Pulmonary artery endothelial cell (primary cell): ENCODE measurements around the gene CLN5. TPM values are rescaled to one million over a fixed set of nuclear protein-coding genes. Genes with fewer than 3 reads are reported as not detected.
A peak's percentile ranks its signal among the peaks of the same experiment; 100 is the strongest.
"Not testable (repeated sequence)": the region's sequence is repeated elsewhere in the genome, so short reads cannot be mapped to it uniquely, and the experiment has no call there.

Source experiments
- DNase-seq: peaks from one replicate; pipeline ENCODE4 v3.0.0-alpha.2; 2011; ENCODE audit warnings: low read depth, low spot score
- total RNA-seq: library from RNA; depleted of rRNA; stranded (reverse); fragments of >200 nt; gene quantifications from 2 replicates; pipeline ENCODE4 v1.2.3, GENCODE V29; 2014

CLN5 gene
- 24.5 and 27.1 TPM in 2 replicates for total RNA-seq

DNA sequence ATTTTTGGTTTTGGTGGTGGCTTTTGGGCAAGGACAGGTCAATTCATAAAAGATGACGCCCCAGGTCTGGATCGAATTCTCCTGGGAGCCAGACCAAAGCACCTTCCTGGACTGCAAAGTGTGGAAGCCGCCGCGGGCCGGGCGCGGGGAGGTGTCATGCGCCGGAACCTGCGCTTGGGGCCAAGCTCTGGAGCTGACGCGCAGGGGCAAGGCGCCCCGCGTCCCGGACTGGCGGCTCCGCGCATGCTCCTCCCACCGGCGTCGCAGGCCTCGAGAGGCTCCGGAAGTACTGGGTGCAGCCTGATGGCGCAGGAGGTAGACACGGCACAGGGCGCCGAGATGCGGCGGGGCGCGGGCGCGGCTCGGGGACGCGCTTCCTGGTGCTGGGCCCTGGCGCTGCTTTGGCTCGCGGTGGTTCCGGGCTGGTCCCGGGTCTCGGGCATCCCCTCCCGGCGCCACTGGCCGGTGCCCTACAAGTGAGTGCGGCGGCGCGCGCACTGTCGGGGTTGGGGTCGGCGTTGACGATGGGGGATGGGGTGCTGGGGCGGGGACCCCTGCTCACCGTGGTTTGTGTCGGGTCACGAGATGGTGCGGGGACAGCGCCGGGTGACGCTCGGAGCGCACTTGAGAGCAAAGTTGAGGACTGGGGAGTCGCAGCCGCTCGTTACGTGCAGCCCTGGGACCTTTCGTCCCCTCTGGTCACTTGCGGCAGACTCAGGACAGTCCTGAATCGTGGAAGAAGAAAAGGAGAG is at the start of gene CLN5:
Gene CLN5 (plus strand): TSS at position 286 of the 752 bp plus-strand sequence. CDS start 18 bp downstream, at position 304.
- peak; percentile 63 for DNase-seq

DNA sequence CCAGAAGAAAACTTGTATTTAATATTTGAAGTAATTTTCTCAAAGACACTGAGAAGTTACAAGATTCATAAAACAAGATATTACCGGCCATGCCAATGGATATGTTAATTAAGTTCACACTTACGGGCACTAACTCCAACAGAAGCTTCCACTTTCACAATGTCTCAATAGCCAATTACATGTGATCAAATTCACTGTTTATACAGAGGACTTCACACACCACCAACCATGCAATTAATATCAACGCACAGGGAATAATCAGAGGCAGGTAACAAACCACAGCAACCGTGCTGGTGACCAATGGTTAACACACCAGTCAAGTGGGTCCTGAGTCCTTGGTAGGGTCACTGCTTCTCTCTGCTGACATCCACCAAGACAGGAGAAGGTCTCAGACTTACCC is 49.5 kb upstream of the CLN5 start:
- no peak for DNase-seq

DNA sequence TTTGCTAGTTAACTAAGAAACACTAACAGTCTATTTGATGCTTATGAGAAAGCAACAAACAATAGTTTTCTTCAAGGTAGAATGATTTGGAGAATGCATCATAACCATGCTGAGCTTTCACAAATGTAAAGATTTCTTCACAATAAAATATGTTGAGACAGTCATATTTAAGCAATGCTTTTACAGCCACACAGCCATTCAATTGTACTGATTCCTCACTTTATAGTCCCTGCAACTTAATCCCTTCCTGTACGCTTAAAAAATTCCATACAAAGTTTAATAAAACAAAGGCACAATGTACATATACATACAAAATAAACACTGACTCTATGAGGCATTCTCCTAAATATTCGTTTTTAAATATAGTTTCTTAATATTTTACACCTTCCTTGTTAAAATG is 48.2 kb upstream of the CLN5 start:
- no peak for DNase-seq

DNA sequence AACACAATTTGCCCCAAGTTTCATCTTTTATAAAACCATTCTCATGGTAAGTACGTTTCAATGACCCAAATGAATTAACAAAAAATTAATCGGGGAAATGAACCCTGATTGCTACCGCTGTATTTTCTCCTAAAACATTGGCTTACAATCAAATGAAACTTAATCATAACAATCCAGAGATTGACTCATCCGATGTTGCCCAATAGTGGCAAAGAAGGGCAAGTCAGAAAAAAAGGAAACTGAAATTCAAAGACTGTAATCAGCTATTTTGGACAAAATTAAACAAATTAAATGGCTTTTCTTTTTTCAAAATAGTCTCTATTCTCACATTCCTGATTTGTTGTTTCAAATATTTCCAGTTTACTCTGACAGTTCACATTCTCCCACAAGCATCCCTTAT is 47.4 kb upstream of the CLN5 start:
- DNase-seq: no peak

DNA sequence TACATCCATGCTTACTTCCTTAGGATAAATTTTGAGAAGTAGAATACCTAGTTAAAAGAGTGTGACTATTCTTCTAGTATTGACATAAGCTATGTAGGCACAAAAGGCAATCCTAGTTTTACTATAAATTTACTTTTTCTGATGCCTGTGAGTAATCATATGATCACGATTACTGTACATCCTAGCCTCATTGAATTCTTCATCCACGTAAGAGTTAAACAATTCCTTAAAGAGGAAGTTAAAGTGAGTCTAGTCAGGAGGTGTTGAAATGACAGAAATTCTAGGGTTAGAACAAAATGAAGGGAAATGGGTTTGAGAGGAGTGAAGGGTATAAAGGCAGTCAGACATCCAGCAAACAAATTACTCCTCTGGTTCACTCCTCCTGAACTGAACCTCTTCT is 43.7 kb upstream of the CLN5 start, which contains the start of gene ACOD1:
Gene ACOD1 (plus strand): TSS at position 363 of the 400 bp plus-strand sequence. CDS start 48 bp downstream, outside the sequence.
- no peak for DNase-seq

DNA sequence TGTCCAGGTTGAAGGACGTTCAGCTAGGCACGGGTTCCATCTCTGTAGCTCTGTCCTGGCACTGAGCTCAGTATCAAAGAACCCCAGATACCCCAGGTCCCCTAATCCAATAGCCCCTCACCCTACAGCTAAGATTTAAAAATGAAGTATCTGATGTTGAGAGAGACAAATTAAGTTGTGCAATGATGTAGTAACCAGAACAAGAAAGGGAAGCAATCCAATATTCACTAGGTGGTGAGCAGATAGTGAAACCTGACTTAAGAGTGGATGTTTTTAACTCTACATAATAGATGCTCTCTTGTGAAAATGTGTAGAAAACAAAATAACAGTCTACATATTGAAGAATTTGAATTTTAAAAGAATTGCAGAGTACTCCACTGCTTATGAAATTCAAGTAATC is 41.8 kb upstream of the CLN5 start:
- no peak for DNase-seq

DNA sequence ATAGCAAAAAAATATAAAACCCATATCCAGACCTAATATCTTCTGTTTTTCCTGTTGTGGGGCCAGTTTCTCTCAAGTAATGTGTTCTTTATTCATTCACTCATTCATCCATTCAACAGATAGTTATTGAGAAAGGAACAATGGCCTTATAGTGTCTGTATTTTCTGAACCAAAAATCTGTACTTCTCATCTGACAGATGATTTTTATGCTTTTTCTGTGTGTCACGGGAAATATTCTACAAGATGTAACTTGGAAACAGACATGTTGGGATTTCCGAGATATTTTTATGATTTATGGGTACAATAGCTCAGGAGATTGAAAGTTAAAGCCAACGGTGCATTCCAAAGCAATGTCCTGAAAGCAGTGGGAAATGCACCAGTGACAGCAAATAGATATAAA is 37.9 kb upstream of the CLN5 start:
- no peak for DNase-seq

DNA sequence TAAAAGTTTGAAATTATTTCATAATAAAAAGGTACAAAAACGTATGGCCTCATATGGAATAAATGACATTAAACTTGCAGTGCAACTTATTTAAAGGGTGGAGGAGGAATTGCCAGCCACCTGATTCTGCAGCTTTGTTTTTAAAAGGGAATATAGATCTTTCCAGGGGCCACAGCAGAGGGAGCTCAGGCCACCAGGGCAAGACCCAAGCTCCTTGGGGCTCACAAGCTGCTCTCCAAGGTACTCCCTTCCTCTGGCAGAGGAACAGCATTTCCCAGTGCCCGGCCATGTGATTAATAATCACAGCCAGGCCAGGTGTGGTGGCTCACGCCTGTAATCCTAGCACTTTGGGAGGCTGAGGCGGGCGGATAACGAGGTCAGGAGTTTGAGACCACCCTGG is 37.3 kb upstream of the CLN5 start:
- DNase-seq: no peak

DNA sequence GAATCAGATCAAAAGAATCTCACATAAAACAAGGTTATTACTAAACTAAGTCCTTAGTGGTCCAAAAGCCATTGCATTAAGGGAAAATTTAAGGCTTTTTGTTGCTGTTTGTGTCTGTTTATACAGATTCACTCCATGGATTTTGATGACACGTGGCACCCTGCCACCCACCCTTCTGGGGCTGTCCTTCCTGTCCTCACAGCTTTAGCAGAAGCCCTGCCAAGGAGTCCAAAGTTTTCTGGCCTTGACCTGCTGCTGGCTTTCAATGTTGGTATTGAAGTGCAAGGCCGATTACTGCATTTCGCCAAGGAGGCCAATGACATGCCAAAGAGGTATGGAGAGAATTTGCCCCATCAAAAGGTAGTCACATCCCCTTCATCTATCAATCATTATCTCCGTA is 36.7 kb upstream of the CLN5 start:
- DNase-seq: no peak

DNA sequence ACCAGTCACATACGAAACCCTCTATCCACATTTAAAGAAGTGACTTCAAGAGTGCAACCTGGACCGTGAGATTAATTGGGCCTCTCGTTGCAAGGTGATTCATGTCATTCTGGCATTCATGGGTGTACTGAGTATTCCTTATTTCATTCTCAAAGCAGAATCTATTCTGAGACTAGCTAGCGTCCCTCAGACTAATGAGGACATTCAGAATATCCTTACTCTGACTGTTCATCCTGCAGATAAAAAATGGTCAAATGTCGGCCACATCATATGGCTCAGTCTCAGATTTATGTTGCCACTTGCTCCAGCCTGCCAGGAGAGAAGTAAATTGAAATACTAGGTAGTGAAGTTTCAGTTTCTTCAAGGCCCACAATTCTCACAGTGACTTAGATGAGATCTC is 36.2 kb upstream of the CLN5 start:
- DNase-seq: no peak

DNA sequence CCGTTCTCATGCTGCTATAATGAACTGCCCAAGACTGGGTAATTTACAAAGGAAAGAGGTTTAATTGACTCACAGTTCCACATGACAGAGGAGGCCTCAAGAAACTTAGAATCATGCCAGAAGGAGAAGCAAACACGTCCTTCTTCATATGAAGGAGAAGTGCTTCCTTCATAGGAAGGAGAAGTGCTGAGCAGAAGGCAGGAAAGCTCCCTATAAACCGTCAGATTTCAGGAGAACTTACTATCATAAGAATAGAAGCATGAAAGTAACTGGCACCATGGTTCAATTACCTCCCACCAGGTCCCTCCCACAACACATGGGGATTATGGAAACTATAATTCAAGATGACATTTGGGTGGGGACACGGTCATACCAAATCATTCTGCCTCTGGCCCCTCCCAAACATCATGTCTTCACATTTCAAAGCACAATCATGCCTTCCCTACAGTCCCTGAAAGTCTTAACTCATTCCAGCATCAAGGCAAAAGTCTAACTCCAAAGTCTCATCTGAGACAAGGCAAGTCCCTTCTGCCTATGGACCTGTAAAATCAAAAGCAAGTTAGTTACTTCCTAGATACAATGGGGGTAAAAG is 32.9 kb upstream of the CLN5 start:
- DNase-seq: no peak

DNA sequence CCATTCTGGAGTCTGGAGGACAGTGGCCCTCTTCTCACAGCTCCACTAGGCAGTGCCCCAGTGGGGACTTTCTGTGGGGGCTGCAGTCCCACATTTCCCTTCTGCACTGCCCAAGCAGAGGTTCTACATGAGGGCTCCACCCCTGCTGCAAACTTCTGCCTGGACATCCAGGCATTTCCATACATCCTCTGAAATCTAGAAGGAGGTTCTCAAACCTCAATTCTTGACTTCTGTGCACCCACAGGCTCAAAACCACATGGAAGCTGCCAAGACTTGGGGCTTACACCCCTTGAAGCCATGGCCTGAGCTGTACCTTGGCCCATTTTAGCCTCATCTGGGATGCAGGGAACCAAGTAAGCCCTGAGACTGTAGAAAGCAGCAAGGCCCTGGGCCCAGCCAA is 32.1 kb upstream of the CLN5 start:
- not testable (repeated sequence) for DNase-seq

DNA sequence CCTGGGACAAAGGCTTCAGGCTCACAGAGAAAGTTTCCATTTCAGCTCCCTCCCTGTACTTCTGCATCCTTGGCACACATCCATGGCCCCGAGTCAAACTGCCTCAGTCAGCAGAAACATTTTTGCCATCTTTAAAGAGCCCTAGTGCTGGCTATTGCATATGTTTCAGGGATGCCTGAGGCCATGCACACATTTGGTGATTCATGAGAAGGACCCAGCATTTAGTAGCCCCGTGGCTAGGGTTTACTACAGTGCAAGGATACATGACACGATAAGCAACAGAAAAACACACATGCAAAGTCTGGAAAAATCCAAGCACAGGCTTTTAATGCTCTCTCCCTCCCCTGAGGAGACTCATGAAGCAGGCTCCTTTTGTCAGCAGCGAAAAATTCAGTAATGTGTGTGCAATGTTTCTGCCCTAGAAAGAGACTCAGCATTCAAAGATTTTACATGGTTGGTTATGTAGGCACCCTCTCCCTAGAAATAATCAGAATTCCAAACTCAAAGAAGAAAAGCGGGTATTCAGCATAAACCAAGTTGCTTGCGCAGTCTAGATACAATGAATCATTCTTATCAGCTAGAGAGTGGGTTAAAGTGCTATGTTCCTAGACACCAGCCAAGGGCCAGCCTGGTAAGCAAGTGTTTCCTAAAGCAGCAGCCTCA is 26.0 kb upstream of the CLN5 start:
- no peak for DNase-seq

DNA sequence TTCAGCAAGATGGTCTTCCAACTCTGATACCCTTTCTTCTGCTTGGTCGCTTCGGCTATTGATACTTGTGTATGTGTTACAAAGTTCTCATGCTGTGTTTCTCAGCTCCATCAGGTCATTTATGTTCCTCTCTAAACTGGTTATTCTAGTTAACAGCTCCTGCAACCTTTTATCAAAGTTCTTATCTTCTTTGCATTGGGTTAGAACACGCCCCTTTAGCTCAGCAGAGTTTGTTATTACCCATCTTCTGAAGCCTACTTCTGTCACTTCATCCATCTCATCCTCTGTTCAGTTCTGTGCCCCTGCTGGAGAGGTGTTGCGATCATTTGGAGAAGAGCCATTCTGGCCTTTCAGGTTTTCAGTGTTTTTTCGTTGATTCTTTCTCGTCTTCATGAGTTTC is 24.9 kb upstream of the CLN5 start:
- DNase-seq: no peak

DNA sequence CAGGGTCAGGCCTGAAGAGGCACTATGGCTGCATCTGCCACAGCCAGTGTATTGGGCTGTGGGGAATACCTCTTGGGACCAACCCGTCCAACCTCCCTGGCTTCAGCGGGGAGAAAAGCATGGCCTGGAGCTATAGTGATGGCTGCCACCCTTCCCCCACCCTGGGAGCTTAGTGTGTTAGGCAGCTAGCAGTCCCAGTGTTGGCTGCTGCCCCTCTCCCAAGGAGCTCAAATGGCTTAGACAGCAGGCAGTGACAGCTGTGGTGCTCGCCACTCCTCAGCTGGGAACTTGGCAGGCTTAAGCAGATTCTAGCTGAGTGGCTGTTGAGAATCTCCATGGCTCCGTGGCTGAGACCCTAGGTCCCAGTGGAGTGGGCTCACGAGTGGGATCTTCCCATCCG is 23.8 kb upstream of the CLN5 start:
- DNase-seq: no peak

DNA sequence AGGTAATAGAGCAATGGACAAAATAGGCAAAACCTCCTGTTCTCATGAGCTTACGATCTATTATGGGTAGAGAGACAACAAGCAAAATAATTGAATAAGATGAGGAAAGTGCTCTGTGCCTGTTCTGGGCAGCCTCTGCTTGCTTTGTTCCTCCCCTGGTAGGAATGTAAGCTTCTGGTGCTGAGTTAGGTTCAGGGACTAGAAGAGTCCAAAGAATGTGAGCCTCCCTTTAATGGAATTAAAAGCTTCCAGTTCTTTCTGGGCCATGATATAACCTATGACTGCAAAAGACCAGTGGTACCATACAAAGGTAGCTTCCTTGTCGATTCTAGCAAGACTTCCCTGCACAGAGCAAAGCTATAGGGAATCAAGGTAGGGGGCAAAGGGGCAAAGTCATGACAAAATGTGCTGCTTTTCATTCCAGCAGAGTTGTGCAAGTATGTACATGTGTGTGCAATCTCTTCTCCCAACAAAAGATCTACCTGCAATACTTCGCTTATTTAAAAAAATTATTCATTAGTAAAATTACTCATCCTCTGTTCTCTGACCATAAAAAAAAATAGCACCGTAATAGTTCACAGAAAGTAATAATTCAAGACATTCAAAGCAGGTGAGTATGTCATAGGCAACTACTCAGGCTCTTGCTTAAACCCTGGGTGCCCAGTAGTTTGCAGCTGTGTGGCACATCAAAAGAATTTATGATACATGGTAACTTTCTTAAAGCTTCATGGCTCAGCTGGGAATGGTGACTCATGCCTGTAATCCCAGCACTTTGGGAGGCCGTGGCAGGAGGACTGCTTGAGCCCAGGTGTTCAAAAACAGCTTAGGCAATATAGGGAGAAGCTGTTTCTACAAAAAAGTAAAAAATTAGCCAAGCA is 22.2 kb upstream of the CLN5 start:
- no peak for DNase-seq

DNA sequence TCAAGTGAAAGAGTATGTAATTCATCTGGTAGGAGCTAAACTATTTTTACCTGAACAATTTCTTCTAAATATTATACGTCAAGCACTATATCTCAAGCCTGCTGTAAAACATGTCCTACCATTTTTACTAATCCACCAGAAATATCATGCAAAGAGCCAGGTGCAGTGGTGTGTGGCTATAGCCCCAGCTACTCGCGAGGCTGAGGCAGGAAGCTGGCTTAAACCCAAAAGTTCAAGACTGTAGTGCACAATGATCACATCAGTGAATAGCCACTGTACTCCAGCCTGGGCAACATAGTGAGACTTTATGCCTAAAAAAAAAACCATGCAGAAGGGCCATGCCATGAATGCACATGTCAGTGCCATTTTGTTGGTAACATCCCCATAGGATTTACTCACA is 20.7 kb upstream of the CLN5 start:
- no peak for DNase-seq

DNA sequence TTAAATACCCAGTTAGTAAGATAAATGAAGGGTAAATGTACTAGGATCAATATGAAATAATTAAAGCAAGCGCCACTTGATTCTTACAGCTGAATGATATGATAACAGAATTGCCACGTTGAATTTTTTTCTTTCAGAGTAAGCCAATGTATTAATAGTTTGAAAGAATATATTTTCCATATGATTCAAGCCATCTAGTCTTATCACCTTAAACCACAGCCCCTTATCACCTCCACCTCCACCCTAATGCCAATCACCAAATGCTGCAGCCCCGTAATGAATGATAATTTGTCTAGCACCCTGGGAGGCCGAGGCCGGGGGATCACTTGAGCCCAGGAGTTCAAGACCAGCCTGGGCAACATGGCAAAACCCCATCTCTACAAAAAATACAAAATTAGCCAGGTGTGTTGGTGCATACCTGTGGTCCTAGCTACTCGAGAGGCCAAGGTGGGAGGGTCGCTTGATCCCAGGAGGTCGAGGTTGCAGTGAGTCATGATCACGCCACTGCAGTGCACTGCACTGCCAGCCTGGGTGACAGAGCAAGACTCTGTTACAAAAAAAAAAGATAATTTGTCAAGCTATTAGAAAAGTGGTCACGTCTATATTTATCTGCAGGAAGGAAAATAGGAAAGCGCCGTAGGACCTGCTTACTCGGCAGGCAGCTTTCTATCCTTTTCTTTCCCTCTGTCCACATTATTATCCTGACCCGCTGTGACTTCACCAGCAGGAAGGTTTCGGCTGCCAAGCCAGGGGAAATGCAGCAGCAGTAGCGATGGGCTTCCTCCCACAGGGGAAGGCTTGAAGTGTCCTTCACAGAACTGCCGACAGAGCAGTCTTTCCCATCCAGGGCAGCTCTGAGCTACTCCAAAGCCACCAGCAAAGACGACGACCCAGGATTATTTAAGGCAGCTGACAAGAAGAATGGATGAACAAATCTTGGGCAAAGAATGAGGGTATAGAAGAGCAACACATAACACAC is 19.7 kb upstream of the CLN5 start:
- DNase-seq: no peak

DNA sequence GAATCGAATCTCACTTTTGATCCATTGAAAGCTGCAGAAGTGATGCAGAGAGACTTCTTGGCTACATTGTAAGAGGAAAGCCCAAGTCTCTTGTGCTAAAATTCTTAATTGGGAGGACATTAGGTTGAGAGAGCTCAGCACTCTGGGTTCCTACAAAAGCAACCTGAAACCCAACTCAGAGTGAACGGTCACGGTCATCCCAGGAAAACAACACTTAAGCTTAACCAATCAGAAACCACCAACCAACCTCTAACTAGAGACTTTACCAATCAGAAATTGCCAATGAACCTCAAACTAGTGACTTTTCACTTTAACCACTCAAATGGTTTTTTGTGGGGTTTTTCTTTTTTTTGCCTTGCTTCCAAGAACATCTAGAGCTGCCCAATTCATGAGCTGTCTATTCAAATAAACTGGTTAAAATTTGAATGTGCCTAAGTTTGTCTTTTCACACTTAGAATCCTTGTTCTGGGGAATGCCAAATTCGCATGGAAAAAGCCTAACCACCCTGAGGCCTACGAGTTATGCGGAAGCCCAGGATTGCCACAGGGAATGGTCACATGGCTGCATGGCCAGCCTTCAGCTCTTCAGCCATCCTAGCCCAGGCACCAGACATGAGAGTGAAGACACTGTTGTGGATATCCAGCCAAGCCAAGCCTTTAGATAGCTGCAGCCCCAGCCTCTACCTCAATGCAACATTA is 17.8 kb upstream of the CLN5 start:
- DNase-seq: no peak

DNA sequence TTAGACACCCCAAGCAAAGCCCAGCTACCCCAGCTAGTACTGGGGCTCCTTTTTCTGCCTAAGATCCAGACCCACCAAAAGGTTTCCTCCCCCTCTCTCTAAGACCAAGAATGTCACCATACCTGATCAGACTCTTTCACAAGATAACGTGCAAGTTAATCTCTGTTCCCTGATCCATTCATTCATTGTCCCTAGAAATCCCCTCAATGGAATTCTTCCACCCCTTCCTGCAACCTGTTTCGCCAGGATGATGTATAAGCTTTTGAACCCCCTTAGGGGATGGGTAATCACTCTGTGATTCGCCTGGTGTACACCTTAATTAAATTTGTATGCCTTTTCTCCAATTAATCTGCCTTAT is 17.3 kb upstream of the CLN5 start:
- no peak for DNase-seq
